Keratinocyte (primary cell): ENCODE results near the gene PRKCE.

Experiments
- EZH2 ChIP-seq: IDR thresholded peaks from one replicate; pipeline ENCODE4 v1.6.1; 2012; ENCODE audit warnings: inconsistent platforms, mild to moderate bottlenecking, low read length, moderate library complexity
- TF ChIP-seq, protein P1 (sequence below), 3 experiments: IDR thresholded peaks in 1 of 3; conservative IDR thresholded peaks in 1 of 3; optimal IDR thresholded peaks in 1 of 3; 2 replicates in 2 of 3; 3 replicates in 1 of 3; pipeline versions ENCODE3 to v1.5.1; 2011; ENCODE audit warnings: low read length in 3 of 3, mild to moderate bottlenecking in 3 of 3, moderate library complexity in 2 of 3, control low read depth in 1 of 3, inconsistent platforms in 1 of 3; ENCODE audit not compliant: insufficient read depth in 2 of 3; ENCODE audit errors: extremely low read depth in 1 of 3

DNA sequence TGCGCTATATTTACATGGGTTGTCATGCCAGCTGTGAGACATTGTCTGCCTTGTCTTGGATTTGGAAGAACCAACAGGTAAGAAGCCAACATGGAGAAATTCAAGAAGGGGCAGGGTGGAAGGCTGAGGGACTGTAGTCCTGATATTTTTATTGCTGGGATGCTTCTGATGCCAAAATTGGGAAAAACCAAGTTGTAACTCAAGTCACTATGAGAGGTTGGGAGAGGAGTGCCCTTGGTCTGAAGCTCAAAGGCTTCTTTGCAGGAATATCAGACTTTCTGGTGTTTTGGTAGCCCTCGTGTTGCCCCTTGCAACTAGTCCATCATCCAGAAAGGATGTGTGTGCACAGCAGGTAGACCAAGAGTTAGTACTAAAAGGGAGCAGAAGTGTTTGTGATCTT, 351.5 kb downstream of the PRKCE start:
- TF ChIP-seq, protein P1, sequence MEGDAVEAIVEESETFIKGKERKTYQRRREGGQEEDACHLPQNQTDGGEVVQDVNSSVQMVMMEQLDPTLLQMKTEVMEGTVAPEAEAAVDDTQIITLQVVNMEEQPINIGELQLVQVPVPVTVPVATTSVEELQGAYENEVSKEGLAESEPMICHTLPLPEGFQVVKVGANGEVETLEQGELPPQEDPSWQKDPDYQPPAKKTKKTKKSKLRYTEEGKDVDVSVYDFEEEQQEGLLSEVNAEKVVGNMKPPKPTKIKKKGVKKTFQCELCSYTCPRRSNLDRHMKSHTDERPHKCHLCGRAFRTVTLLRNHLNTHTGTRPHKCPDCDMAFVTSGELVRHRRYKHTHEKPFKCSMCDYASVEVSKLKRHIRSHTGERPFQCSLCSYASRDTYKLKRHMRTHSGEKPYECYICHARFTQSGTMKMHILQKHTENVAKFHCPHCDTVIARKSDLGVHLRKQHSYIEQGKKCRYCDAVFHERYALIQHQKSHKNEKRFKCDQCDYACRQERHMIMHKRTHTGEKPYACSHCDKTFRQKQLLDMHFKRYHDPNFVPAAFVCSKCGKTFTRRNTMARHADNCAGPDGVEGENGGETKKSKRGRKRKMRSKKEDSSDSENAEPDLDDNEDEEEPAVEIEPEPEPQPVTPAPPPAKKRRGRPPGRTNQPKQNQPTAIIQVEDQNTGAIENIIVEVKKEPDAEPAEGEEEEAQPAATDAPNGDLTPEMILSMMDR (optimal IDR thresholded peaks at IDR 0.05 in 1 of 3, IDR thresholded peaks at IDR 0.05 in 1 of 3, conservative IDR thresholded peaks at IDR 0.05 in 1 of 3; ENCODE audit: extremely low read depth in 1 of 3, insufficient read depth in 2 of 3, low read length in 3 of 3) = no peak
- TF ChIP-seq EZH2 = no peak
